WTC11 (cell line): Measurements from ENCODE around the gene MYOG. TPM values are rescaled to one million over a fixed set of nuclear protein-coding genes. Genes with fewer than 3 reads are reported as not detected.

Source experiments
- ATAC-seq: fragments of 200-7000 bp; cut with Tn5 transposase; 2 replicates; pipeline ENCODE4 v1.10.0; 2021; ENCODE audit warnings: mild to moderate bottlenecking, moderate library complexity
- CTCF ChIA-PET: fragments of 300-600 bp; sonication (Branson Sonifier 250); formaldehyde crosslinking; loops from one replicate; lab custom pipeline; 2021; ENCODE audit warnings: antibody characterized with exemption; lab: Charles Lee
- POLR2A ChIA-PET: fragments of 350-600 bp; sonication (Branson Sonifier 250); formaldehyde crosslinking; loops from one replicate; lab custom pipeline; 2021; ENCODE audit warnings: antibody characterized with exemption; lab: Charles Lee
- DNase-seq: peaks from one replicate; pipeline ENCODE4 v3.0.0; 2021; ENCODE audit warnings: low spot score
- H3K27ac Mint-ChIP-seq: 2 replicates; pipeline ENCODE4 v1.8.0; 2021; ENCODE audit warnings: mixed read lengths
- H3K27me3 Mint-ChIP-seq: 2 replicates; pipeline ENCODE4 v1.8.0; 2021; ENCODE audit warnings: low read depth, mild to moderate bottlenecking, moderate library complexity, mixed read lengths
- H3K36me3 Mint-ChIP-seq: 2 replicates; pipeline ENCODE4 v1.8.0; 2021; ENCODE audit warnings: mixed read lengths
- H3K4me1 Mint-ChIP-seq: 2 replicates; pipeline ENCODE4 v1.8.0; 2022; ENCODE audit warnings: mixed read lengths
- H3K4me3 Mint-ChIP-seq: 2 replicates; pipeline ENCODE4 v1.8.0; 2021; ENCODE audit warnings: mild to moderate bottlenecking, moderate library complexity, mixed read lengths
- H3K9me3 Mint-ChIP-seq: 2 replicates; pipeline ENCODE4 v1.8.0; 2021; ENCODE audit warnings: mixed read lengths
- AFF4 ChIP-seq: sonication (generic); formaldehyde crosslinking; IDR thresholded peaks from 2 replicates; pipeline ENCODE4 v1.8.1; 2023; ENCODE audit warnings: mild to moderate bottlenecking, missing genetic modification reagents, borderline replicate concordance
- AR ChIP-seq: fragments of 250-450 bp; sonication (Bioruptor Pico); IDR thresholded peaks from 2 replicates; pipeline ENCODE4 v1.9.0; 2021; ENCODE audit warnings: mild to moderate bottlenecking
- CTCF ChIP-seq: fragments of 200-600 bp; IDR thresholded peaks from 2 replicates; pipeline ENCODE4 v1.8.0; 2022; ENCODE audit warnings: antibody characterized with exemption
- EMX1 ChIP-seq: fragments of 250-450 bp; sonication (Bioruptor Pico); IDR thresholded peaks from 2 replicates; pipeline ENCODE4 v1.8.0; 2021; ENCODE audit warnings: mild to moderate bottlenecking
- HMGA2 ChIP-seq: fragments of 250-450 bp; sonication (Bioruptor Pico); IDR thresholded peaks from 2 replicates; pipeline ENCODE4 v1.4.0; 2021; ENCODE audit warnings: mild to moderate bottlenecking, moderate library complexity
- KAT7 ChIP-seq: sonication (generic); formaldehyde crosslinking; IDR thresholded peaks from 2 replicates; pipeline ENCODE4 v1.8.1; 2023; ENCODE audit warnings: missing genetic modification reagents, mild to moderate bottlenecking, borderline replicate concordance
- NFATC4 ChIP-seq: fragments of 250-450 bp; sonication (Bioruptor Pico); IDR thresholded peaks from 2 replicates; pipeline ENCODE4 v1.9.0; 2021; ENCODE audit warnings: mild to moderate bottlenecking
- OVOL2 ChIP-seq: fragments of 250-450 bp; sonication (Bioruptor Pico); IDR thresholded peaks from 2 replicates; pipeline ENCODE4 v1.9.0; 2021; ENCODE audit warnings: mild to moderate bottlenecking, borderline replicate concordance
- SP1 ChIP-seq: sonication (generic); formaldehyde crosslinking; conservative IDR thresholded peaks from 2 replicates; pipeline ENCODE4 v1.8.1; 2022; ENCODE audit warnings: missing genetic modification reagents
- ZBTB43 ChIP-seq: sonication (generic); formaldehyde crosslinking; IDR thresholded peaks from 2 replicates; pipeline ENCODE4 v1.8.1; 2023; ENCODE audit warnings: mild to moderate bottlenecking, missing genetic modification reagents
- total RNA-seq: library from RNA; stranded (reverse); gene quantifications from 3 replicates; pipeline ENCODE4 v1.2.3, GENCODE V29; 2021

MYOG gene
- total RNA-seq, 1 experiment from 2014 or later, result not detected

GRCh38 chr1:203040513-203041275 is 45.1 kb downstream of the MYOG start (continued):
- no peak for TF ChIP-seq ZBTB43 (CRISPR knock-in tag)
- TF ChIP-seq OVOL2 (CRISPR knock-in tag), result no peak
- no peak for TF ChIP-seq KAT7 (CRISPR knock-in tag)
- no peak for TF ChIP-seq EMX1 (CRISPR knock-in tag)

GRCh38 chr1:203039609-203040512 is 46.0 kb downstream of the MYOG start:
- Mint-ChIP-seq H3K4me1 (peaks cover 26% of the 10 kb centered on the region), H3K27ac (no peak overlapping the region), H3K4me3 (no peak overlapping the region), H3K36me3 (peaks cover 9% of the 10 kb centered on the region), H3K9me3 (no peaks in the 10 kb centered on the region), H3K27me3 (no peaks in the 10 kb centered on the region; the same call in 1 of the 2 replicates)
- ChIA-PET CTCF (interaction anchor here (0.5 to 8.9 kb wide), 97 partner anchors 12 to 1692 kb away, joined by 3 to 412 read pairs (median 5); partner anchors contain the start of genes ADORA1, BTG2, CHI3L1 and MYBPH), POLR2A (interaction anchor here (0.6 to 1.4 kb wide), 6 partner anchors 9 to 228 kb away, joined by 3 to 5 read pairs (median 3); no protein-coding TSS in a partner anchor)
- peak; percentile 75 for ATAC-seq
- DNase-seq, result peak; percentile 85
- peak; percentile 64 for TF ChIP-seq CTCF
- no peak for TF ChIP-seq NFATC4 (CRISPR knock-in tag)

- DNase-seq (peak; percentile 80), ATAC-seq (peak; percentile 84)
- no peak overlapping the region for H3K4me3 Mint-ChIP-seq
- peaks cover 7% of the 10 kb centered on the region for H3K36me3 Mint-ChIP-seq
- POLR2A ChIA-PET, result interaction anchor here (0.8 to 1.3 kb wide), 2 partner anchors 12 to 16 kb away, joined by 3 read pairs; no protein-coding TSS in a partner anchor
- H3K4me1 Mint-ChIP-seq, result peaks cover 26% of the 10 kb centered on the region
- CTCF ChIA-PET, result interaction anchor here (0.5 to 8.9 kb wide), 54 partner anchors 11 to 536 kb away, joined by 3 to 412 read pairs (median 10); partner anchors contain the start of genes ADORA1, CHI3L1, MYBPH and MYOG
- H3K27me3 Mint-ChIP-seq, result no peaks in the 10 kb centered on the region; the same call in 1 of the 2 replicates
- no peak overlapping the region for H3K27ac Mint-ChIP-seq
- TF ChIP-seq SP1 (CRISPR knock-in tag), result no peak
- peak; percentile 54 for TF ChIP-seq CTCF
- no peak for TF ChIP-seq AFF4 (CRISPR knock-in tag)
- no peak for TF ChIP-seq AR (CRISPR knock-in tag)
- TF ChIP-seq HMGA2 (CRISPR knock-in tag), result no peak
- no peaks in the 10 kb centered on the region for H3K9me3 Mint-ChIP-seq
Measured at GRCh38 chr1:203038891-203039608, 46.8 kb downstream of the MYOG start.
